Stomach (tissue), 4 donors: Measurements from ENCODE around the gene PDGFD.

Source experiments
- EP300 ChIP-seq: sonication (generic); formaldehyde crosslinking; IDR thresholded peaks from one replicate; pipeline ENCODE4 v1.6.1; 2017; ENCODE audit warnings: antibody characterized with exemption
- POLR2A ChIP-seq, 4 donors: fragments of 450-650 bp; IDR thresholded peaks; one replicate each; pipeline ENCODE4 v1.6.1; 2016; ENCODE audit warnings: antibody characterized with exemption in 4 of 4, control low read depth in 2 of 4, mild to moderate bottlenecking in 1 of 4, moderate library complexity in 1 of 4
- POLR2AphosphoS5 ChIP-seq, 3 donors: sonication (generic); formaldehyde crosslinking; IDR thresholded peaks; one replicate each; pipeline ENCODE4 v1.6.1; 2016; ENCODE audit warnings: antibody characterized with exemption in 3 of 3
- TF ChIP-seq, protein P1 (sequence below), 7 experiments: fragments of 450-650 bp in 4 of 7; fragments of 200-600 bp in 3 of 7; sonication (generic) in 3 of 7; IDR thresholded peaks; one replicate each; pipeline ENCODE4 v1.5.1; 2016 to 2019; ENCODE audit warnings: antibody characterized with exemption in 7 of 7, control low read depth in 2 of 7, mild to moderate bottlenecking in 1 of 7

DNA sequence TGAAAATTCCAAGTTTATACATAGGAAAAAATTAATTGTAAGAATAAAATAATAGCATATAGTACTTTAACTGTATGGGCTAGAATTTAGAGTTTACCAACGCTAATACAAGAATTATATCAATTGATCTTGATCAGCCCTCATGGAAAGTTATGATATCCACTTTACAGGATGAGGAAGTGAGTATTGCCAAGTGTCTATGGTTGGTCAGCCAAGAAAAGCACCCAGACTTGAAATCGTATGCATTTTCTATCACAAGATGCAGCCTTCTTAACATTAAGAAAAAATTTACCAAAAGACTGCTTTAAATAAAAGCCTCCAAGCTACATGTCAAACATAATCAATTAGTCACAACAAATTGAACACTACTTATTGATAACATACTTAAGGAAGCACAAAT lies 74.5 kb downstream of the PDGFD start:
- TF ChIP-seq EP300 (no peak), POLR2AphosphoS5 (IDR thresholded peaks at IDR 0.05) (no peak), POLR2A (IDR thresholded peaks at IDR 0.05) (no peak)
- TF ChIP-seq, protein P1, sequence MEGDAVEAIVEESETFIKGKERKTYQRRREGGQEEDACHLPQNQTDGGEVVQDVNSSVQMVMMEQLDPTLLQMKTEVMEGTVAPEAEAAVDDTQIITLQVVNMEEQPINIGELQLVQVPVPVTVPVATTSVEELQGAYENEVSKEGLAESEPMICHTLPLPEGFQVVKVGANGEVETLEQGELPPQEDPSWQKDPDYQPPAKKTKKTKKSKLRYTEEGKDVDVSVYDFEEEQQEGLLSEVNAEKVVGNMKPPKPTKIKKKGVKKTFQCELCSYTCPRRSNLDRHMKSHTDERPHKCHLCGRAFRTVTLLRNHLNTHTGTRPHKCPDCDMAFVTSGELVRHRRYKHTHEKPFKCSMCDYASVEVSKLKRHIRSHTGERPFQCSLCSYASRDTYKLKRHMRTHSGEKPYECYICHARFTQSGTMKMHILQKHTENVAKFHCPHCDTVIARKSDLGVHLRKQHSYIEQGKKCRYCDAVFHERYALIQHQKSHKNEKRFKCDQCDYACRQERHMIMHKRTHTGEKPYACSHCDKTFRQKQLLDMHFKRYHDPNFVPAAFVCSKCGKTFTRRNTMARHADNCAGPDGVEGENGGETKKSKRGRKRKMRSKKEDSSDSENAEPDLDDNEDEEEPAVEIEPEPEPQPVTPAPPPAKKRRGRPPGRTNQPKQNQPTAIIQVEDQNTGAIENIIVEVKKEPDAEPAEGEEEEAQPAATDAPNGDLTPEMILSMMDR (IDR thresholded peaks at IDR 0.05): no peak
